GM19025 (cell line): ENCODE data around the gene ZFP42.
"Not testable (repeated sequence)": the region's sequence is repeated elsewhere in the genome, so short reads cannot be mapped to it uniquely, and the experiment has no call there.

ENCODE experiments used
- ATAC-seq: cut with Tn5 transposase; IDR thresholded peaks from one replicate; pipeline ENCODE4 v1.9.1; 2021; ENCODE audit warnings: mild to moderate bottlenecking, low read depth, moderate library complexity; ENCODE audit not compliant: unreplicated experiment

The ZFP42 gene

GRCh38 chr4:188018262-188018661, 22.7 kb downstream of the ZFP42 start:
- ATAC-seq: no peak

GRCh38 chr4:188021548-188022249, 26.1 kb downstream of the ZFP42 start:
- no peak for ATAC-seq

GRCh38 chr4:188023682-188024081, 28.1 kb downstream of the ZFP42 start:
- no peak for ATAC-seq

- ATAC-seq: no peak
Observed at GRCh38 chr4:188025476-188025875, 29.9 kb downstream of the ZFP42 start.

- no peak for ATAC-seq
Observed at GRCh38 chr4:188029114-188029513, 33.5 kb downstream of the ZFP42 start.

- ATAC-seq: no peak
Observed at GRCh38 chr4:188030401-188030800, 34.8 kb downstream of the ZFP42 start.

GRCh38 chr4:188031751-188032150, 36.2 kb downstream of the ZFP42 start:
- ATAC-seq: no peak

- no peak for ATAC-seq
Observed at GRCh38 chr4:188032170-188032569, 36.6 kb downstream of the ZFP42 start.

- no peak for ATAC-seq
Observed at GRCh38 chr4:188032583-188032982, 37.0 kb downstream of the ZFP42 start.

GRCh38 chr4:188037003-188037713, 41.6 kb downstream of the ZFP42 start:
- ATAC-seq: no peak

GRCh38 chr4:188041721-188042120, 46.1 kb downstream of the ZFP42 start:
- no peak for ATAC-seq

- no peak for ATAC-seq
Observed at GRCh38 chr4:188042191-188042590, 46.6 kb downstream of the ZFP42 start.

- no peak for ATAC-seq
Observed at GRCh38 chr4:188043154-188043553, 47.6 kb downstream of the ZFP42 start.

GRCh38 chr4:188045461-188045860, 49.9 kb downstream of the ZFP42 start:
- ATAC-seq: not testable (repeated sequence)

GRCh38 chr4:188046657-188047056, 51.1 kb downstream of the ZFP42 start:
- ATAC-seq: no peak

- no peak for ATAC-seq
Observed at GRCh38 chr4:188053302-188053701, 57.7 kb downstream of the ZFP42 start.
